Neural crest cell (in vitro differentiated cells): ENCODE results near the gene PCCA. TPM values are rescaled to one million over a fixed set of nuclear protein-coding genes. Genes with fewer than 3 reads are reported as not detected.

ENCODE experiments used
- DNase-seq: peaks from one replicate; pipeline ENCODE4 v3.0.0; 2021; ENCODE audit warnings: low read depth, mixed read lengths, low spot score
- H3K27ac Mint-ChIP-seq: one replicate; pipeline ENCODE4 v1.8.0; 2021; ENCODE audit warnings: mild to moderate bottlenecking, mixed read lengths; ENCODE audit not compliant: unreplicated experiment
- H3K27me3 Mint-ChIP-seq: 2 replicates; pipeline ENCODE4 v1.8.0; 2021; ENCODE audit warnings: low read depth, mild to moderate bottlenecking, mixed read lengths
- H3K36me3 Mint-ChIP-seq: 2 replicates; pipeline ENCODE4 v1.8.0; 2021; ENCODE audit warnings: low read depth, mild to moderate bottlenecking, mixed read lengths
- H3K4me1 Mint-ChIP-seq: 2 replicates; pipeline ENCODE4 v1.8.0; 2021; ENCODE audit warnings: mixed read lengths
- H3K4me3 Mint-ChIP-seq: one replicate; pipeline ENCODE4 v1.8.0; 2021; ENCODE audit warnings: mild to moderate bottlenecking, mixed read lengths
- H3K9me3 Mint-ChIP-seq: 2 replicates; pipeline ENCODE4 v1.8.0; 2021; ENCODE audit warnings: mixed read lengths
- CTCF ChIP-seq: fragments of 200-600 bp; sonication (generic); conservative IDR thresholded peaks from 2 replicates; pipeline ENCODE4 v1.5.0; 2021; ENCODE audit warnings: antibody characterized with exemption, mild to moderate bottlenecking
- total RNA-seq: library from RNA; stranded (reverse); gene quantifications from 2 replicates; pipeline ENCODE4 v1.2.1, GENCODE V29; 2021

The PCCA gene
- total RNA-seq, 1 donor from 2014 or later: 40.6 TPM

GRCh38 chr13:100197591-100198365, 108.9 kb downstream of the PCCA start:
- no peak overlapping the region for H3K4me3 Mint-ChIP-seq
- H3K27ac Mint-ChIP-seq: no peak overlapping the region
- no peak for DNase-seq
- H3K36me3 Mint-ChIP-seq: peaks cover 2% of the 10 kb centered on the region
- TF ChIP-seq CTCF: no peak
- H3K27me3 Mint-ChIP-seq: no peaks in the 10 kb centered on the region
- no peaks in the 10 kb centered on the region for H3K9me3 Mint-ChIP-seq
- peaks cover 15% of the 10 kb centered on the region for H3K4me1 Mint-ChIP-seq

- Mint-ChIP-seq H3K4me3 (no peak overlapping the region), H3K27me3 (no peaks in the 10 kb centered on the region), H3K36me3 (peaks cover 2% of the 10 kb centered on the region), H3K27ac (no peak overlapping the region), H3K4me1 (peaks cover 4% of the 10 kb centered on the region), H3K9me3 (no peaks in the 10 kb centered on the region)
- DNase-seq: no peak
- no peak for TF ChIP-seq CTCF
These were observed 114.9 kb downstream of the PCCA start for GRCh38 chr13:100203696-100204367.

GRCh38 chr13:100208002-100208401, 119.1 kb downstream of the PCCA start:
- no peak for TF ChIP-seq CTCF
- peaks cover 4% of the 10 kb centered on the region for H3K4me1 Mint-ChIP-seq
- peaks cover 4% of the 10 kb centered on the region for H3K9me3 Mint-ChIP-seq
- no peak overlapping the region for H3K4me3 Mint-ChIP-seq
- no peak overlapping the region for H3K27ac Mint-ChIP-seq
- H3K36me3 Mint-ChIP-seq: peaks cover 10% of the 10 kb centered on the region
- no peak for DNase-seq
- H3K27me3 Mint-ChIP-seq: no peaks in the 10 kb centered on the region

GRCh38 chr13:100208626-100209025, 119.7 kb downstream of the PCCA start:
- no peak for TF ChIP-seq CTCF

GRCh38 chr13:100209857-100210825, 121.2 kb downstream of the PCCA start:
- Mint-ChIP-seq H3K27me3 (no peaks in the 10 kb centered on the region), H3K9me3 (peaks cover 6% of the 10 kb centered on the region), H3K4me3 (no peak overlapping the region), H3K4me1 (no peaks in the 10 kb centered on the region), H3K27ac (no peak overlapping the region), H3K36me3 (peaks cover 22% of the 10 kb centered on the region)
- no peak for DNase-seq
- no peak for TF ChIP-seq CTCF

More at GRCh38 chr13:100208626-100209025, 119.7 kb downstream of the PCCA start:
- H3K4me3 Mint-ChIP-seq: no peak overlapping the region
- peaks cover 16% of the 10 kb centered on the region for H3K36me3 Mint-ChIP-seq
- no peaks in the 10 kb centered on the region for H3K27me3 Mint-ChIP-seq
- H3K27ac Mint-ChIP-seq: no peak overlapping the region
- DNase-seq: no peak
- peaks cover 6% of the 10 kb centered on the region for H3K9me3 Mint-ChIP-seq
- peaks cover 3% of the 10 kb centered on the region for H3K4me1 Mint-ChIP-seq
